ENCODE data around the gene MCC.

DNA sequence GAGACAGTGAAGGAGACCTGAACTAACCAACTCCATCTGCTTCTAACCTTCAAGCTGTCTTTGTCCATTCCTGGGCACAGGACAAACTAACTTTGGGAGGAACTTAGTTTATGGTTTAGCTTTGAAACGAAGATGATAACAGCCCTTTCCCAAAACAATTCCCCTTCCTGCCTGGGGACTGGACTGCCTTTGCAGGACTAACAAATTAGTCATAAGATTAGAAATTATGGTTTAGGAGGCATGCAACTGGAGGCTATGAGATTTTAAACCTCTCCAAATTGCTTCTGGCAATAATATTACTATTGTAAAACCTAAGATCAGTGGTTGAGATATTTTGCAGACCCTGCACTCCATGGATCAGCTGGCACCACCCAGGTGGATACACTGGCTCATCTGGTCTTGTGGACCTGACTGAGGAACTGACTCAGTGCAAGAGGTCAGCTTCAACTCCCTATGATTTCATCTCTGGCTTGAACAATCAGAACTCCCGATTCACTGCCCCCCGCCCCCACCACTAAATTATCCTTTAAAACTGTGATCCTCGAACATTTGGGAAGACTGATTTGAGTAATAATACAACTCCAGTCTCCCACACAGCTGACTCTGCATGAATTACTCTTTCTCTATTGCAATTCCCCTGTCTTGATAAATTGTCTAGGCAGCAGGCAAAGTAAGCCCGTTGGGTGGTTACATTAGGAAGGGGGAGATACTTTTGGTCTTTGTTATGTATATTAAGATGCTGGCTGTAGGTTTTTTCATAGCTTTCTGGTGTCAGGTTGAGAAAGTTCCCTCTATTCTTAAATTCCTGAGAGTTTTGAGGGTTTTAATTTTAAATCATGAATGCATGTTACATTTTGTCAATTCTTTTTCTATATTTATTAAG is 266.7 kb downstream of the MCC start:
- TF ChIP-seq GATA3 (IDR thresholded peaks at IDR 0.05; ENCODE audit: low read depth, low read length) (no peak), GATA2 (IDR thresholded peaks at IDR 0.05; ENCODE audit: low read depth, low read length) (no peak)
